ENCODE data around the gene FLII. TPM values are rescaled to one million over a fixed set of nuclear protein-coding genes. Genes with fewer than 3 reads are reported as not detected.
A peak's percentile ranks its signal among the peaks of the same experiment; 100 is the strongest.

The FLII gene
- total RNA-seq, 3 donors from 2014 or later, result 278 to 319 (median 316) TPM

DNA sequence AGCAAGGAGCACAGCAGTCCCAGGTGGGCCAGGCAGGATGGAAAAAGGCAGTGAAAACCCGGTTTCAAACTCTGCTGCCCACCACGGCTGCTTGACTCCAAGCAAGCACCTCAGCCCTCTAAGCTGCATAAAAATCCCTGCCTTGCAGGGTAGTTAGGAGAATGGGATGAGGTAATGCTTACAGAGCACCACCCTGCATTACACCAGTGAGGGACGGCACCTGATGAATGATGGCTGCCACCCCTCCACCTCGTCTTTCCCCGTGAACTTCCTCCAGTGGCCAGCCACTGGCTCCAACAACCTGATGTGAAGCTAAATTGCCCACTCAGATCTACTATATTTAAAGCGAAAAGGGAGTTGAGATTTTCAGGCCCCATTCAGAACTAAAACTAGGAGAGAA, 23.2 kb upstream of the FLII start:
- ATAC-seq (no peak), DNase-seq (peak in 1 of 3 donors; percentile 3)
- Histone ChIP-seq H3K4me3 (no peak overlapping the region), H3K36me3 (ENCODE audit: low read depth) (peaks cover 7% of the 10 kb centered on the region), H3K9me3 (no peaks in the 10 kb centered on the region), H3K4me1 (ENCODE audit: low read depth) (no peaks in the 10 kb centered on the region)
- TF ChIP-seq CTCF (IDR thresholded peaks at IDR 0.05), result no peak
- intact Hi-C loops (cut with DNase I, micrococcal nuclease), result no loop called here

GRCh38 chr17:18280766-18281371, 22.3 kb upstream of the FLII start:
- DNase-seq (peak in 1 of 3 donors; percentile 5), ATAC-seq (no peak)
- H3K36me3 ChIP-seq (ENCODE audit: low read depth), result peaks cover 7% of the 10 kb centered on the region

DNA sequence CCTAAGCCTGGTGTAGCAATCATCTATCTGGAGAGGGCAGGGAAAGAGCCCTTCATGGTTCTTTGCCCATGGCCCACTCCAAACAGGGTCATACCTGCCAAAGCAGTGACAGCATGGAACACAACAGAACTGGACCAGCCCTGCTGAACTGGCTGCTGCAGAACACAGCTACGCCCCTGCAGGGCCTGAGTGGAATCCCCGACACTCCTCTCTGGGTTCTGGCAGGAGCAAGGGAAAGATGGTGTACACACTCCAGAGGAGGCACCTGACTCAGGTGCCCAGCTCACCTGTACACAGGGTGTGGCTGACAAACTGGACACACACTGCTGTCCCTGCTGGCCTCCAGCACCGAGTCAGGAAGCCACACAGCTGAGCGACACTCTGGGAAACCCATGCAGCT, 21.7 kb upstream of the FLII start:
- Histone ChIP-seq H3K4me1 (ENCODE audit: low read depth) (no peaks in the 10 kb centered on the region), H3K36me3 (ENCODE audit: low read depth) (peaks cover 7% of the 10 kb centered on the region), H3K9me3 (no peaks in the 10 kb centered on the region), H3K4me3 (no peak overlapping the region)
- intact Hi-C loops (cut with DNase I, micrococcal nuclease), result no loop called here
- no peak for TF ChIP-seq CTCF (IDR thresholded peaks at IDR 0.05)
- ATAC-seq (no peak), DNase-seq (peak in 1 of 3 donors; percentile 16)

More at GRCh38 chr17:18280766-18281371, 22.3 kb upstream of the FLII start:
- TF ChIP-seq CTCF (IDR thresholded peaks at IDR 0.05), result no peak
- Histone ChIP-seq H3K4me1 (ENCODE audit: low read depth) (no peaks in the 10 kb centered on the region), H3K4me3 (no peak overlapping the region), H3K9me3 (no peaks in the 10 kb centered on the region)
- intact Hi-C loops (cut with DNase I, micrococcal nuclease), result no loop called here

DNA sequence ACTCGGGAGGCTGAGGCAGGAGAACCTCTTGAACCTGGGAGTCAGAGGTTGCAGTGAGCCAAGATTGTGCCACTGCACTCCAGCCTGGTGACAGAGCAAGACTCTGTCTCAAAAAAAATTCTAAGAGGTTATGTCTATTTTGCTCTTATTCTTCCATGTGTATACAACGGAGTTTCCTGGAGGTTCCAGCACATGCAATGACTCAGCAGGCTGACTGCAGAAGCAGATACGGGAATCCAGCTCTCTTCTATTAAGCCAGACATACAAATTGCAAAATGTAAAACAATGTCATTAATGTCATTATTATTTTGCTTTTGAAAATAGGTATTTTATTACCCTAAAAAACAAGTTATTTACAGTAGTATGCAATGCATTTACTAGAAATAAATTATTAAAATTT, 20.3 kb upstream of the FLII start:
- ATAC-seq (no peak), DNase-seq (no peak)
- Histone ChIP-seq H3K9me3 (no peaks in the 10 kb centered on the region), H3K4me3 (no peak overlapping the region), H3K4me1 (ENCODE audit: low read depth) (no peaks in the 10 kb centered on the region), H3K36me3 (ENCODE audit: low read depth) (peaks cover 7% of the 10 kb centered on the region)
- intact Hi-C loops (cut with DNase I, micrococcal nuclease), result no loop called here
- TF ChIP-seq CTCF (IDR thresholded peaks at IDR 0.05), result no peak

DNA sequence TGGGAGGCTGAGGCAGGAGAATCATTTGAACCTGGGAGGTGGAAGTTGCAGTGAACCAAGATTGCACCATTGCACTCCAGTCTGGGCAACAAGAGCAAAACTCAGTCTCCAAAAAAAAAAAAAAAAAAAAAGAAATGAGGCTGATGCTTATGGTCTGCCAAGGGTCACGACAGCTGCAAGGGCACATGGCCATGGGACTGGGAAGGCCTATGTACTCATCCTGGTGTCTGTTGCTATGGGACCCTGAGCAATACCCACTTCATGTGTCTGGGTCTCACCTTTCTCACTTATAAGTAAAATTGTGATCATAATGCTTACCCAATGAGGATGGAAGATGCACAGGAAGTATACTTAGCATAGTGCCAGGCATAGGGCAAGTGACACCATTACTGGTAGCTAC, 18.5 kb upstream of the FLII start:
- Histone ChIP-seq H3K9me3 (no peaks in the 10 kb centered on the region), H3K36me3 (ENCODE audit: low read depth) (peaks cover 7% of the 10 kb centered on the region), H3K4me1 (ENCODE audit: low read depth) (no peaks in the 10 kb centered on the region), H3K4me3 (no peak overlapping the region)
- DNase-seq, result no peak
- TF ChIP-seq CTCF (IDR thresholded peaks at IDR 0.05), result no peak
- ATAC-seq, result no peak
- intact Hi-C loops (cut with DNase I, micrococcal nuclease), result no loop called here

Data from mucosa of descending colon (tissue), 3 donors.